ENCODE measurements around the gene VRK1. TPM values are rescaled to one million over a fixed set of nuclear protein-coding genes. Genes with fewer than 3 reads are reported as not detected.
"Not testable (repeated sequence)": the region's sequence is repeated elsewhere in the genome, so short reads cannot be mapped to it uniquely, and the experiment has no call there.

The VRK1 gene
- polyA plus RNA-seq, 4 donors = 4.0 to 17.5 (median 9.2) TPM

DNA sequence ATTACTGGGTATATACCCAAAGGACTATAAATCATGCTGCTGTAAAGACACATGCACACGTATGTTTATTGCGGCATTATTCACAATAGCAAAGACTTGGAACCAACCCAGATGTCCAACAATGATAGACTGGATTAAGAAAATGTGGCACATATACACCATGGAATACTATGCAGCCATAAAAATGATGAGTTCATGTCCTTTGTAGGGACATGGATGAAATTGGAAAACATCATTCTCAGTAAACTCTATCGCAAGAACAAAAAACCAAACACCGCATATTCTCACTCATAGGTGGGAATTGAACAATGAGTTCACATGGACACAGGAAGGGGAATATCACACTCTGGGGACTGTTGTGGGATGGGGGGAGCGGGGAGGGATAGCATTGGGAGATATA, 86.8 kb downstream of the VRK1 start:
- H3K36me3 ChIP-seq (ENCODE audit: control insufficient read depth in 3 of 3, insufficient read depth in 2 of 3, low read depth in 1 of 3, low read length in 3 of 3); H3K9me3 ChIP-seq (ENCODE audit: control insufficient read depth in 2 of 2, insufficient read depth in 1 of 2, low read depth in 1 of 2, low read length in 1 of 2); H3K4me3 ChIP-seq (ENCODE audit: low read depth in 1 of 3, low read length in 3 of 3); H3K4me1 ChIP-seq (ENCODE audit: control insufficient read depth in 3 of 3, insufficient read depth in 2 of 3, low read depth in 1 of 3, low read length in 2 of 3); DNase-seq; H3K27ac ChIP-seq (ENCODE audit: low read depth in 1 of 3, low read length in 2 of 3); H3K27me3 ChIP-seq (ENCODE audit: control insufficient read depth in 3 of 3, insufficient read depth in 3 of 3, low read length in 3 of 3); FAIRE-seq: not testable (repeated sequence)
- 94 to 99% (median 99%) methylated on average over 4 to 5 of the region's 5 CpGs for WGBS, 3 donors

DNA sequence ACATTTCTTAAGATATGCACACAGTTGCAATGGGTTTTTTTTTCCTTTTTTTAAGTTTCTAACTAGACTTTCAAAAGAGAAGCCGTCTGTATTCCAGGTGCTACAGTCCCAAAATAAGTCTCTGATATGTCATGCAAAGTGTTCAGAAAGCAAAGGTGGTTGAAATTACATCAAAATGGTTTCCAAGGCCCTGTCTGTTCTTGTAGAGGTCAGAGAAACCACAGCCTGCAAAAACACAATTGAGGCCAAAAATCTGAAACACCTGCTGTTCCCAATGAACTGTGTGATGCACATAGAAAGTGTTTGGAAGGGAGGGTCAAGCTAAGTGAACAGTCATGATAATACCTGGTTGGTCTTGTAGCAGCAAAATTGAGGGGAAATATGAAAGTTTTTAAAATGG, 91.0 kb downstream of the VRK1 start:
- DNase-seq = no peak
- H3K27me3 ChIP-seq (ENCODE audit: control insufficient read depth in 3 of 3, insufficient read depth in 3 of 3, low read length in 3 of 3) = no peaks in the 10 kb centered on the region
- 80 to 97% (median 93%) methylated on average over 1 of the region's 1 CpG for WGBS, 3 donors
- no peaks in the 10 kb centered on the region for H3K4me1 ChIP-seq (ENCODE audit: control insufficient read depth in 3 of 3, insufficient read depth in 2 of 3, low read depth in 1 of 3, low read length in 2 of 3)
- no peak for FAIRE-seq
- H3K9me3 ChIP-seq (ENCODE audit: control insufficient read depth in 2 of 2, insufficient read depth in 1 of 2, low read depth in 1 of 2, low read length in 1 of 2) = no peaks in the 10 kb centered on the region
- H3K27ac ChIP-seq (ENCODE audit: low read depth in 1 of 3, low read length in 2 of 3) = no peak overlapping the region
- H3K36me3 ChIP-seq (ENCODE audit: control insufficient read depth in 3 of 3, insufficient read depth in 2 of 3, low read depth in 1 of 3, low read length in 3 of 3) = no peaks in the 10 kb centered on the region
- no peak overlapping the region for H3K4me3 ChIP-seq (ENCODE audit: low read depth in 1 of 3, low read length in 3 of 3)

DNA sequence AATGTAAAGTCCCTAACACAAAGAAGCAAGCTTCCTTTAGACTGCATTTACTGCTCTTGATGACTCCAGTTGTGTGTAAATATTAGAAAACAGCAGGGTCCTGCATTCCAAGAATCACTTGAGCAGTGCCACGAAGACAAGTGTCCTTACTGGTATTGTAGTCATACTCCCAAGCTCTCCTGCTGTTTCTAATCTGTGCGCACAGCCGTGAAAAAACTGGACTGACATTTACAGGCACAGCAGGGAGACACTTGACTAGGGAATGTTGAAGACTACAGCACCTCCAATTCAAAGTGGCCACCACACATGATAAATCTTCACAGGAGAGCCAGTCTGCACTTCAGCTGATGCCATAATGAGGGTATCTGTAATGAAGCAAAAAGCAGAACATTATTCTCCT, 91.4 kb downstream of the VRK1 start:
- Histone ChIP-seq H3K27ac (ENCODE audit: low read depth in 1 of 3, low read length in 2 of 3) (no peak overlapping the region), H3K4me1 (ENCODE audit: control insufficient read depth in 3 of 3, insufficient read depth in 2 of 3, low read depth in 1 of 3, low read length in 2 of 3) (no peaks in the 10 kb centered on the region), H3K36me3 (ENCODE audit: control insufficient read depth in 3 of 3, insufficient read depth in 2 of 3, low read depth in 1 of 3, low read length in 3 of 3) (no peaks in the 10 kb centered on the region), H3K9me3 (ENCODE audit: control insufficient read depth in 2 of 2, insufficient read depth in 1 of 2, low read depth in 1 of 2, low read length in 1 of 2) (no peaks in the 10 kb centered on the region), H3K4me3 (ENCODE audit: low read depth in 1 of 3, low read length in 3 of 3) (no peak overlapping the region), H3K27me3 (ENCODE audit: control insufficient read depth in 3 of 3, insufficient read depth in 3 of 3, low read length in 3 of 3) (no peaks in the 10 kb centered on the region)
- 76 to 93% (median 78%) methylated on average over 3 of the region's 3 CpGs for WGBS, 3 donors
- DNase-seq (no peak), FAIRE-seq (no peak)

DNA sequence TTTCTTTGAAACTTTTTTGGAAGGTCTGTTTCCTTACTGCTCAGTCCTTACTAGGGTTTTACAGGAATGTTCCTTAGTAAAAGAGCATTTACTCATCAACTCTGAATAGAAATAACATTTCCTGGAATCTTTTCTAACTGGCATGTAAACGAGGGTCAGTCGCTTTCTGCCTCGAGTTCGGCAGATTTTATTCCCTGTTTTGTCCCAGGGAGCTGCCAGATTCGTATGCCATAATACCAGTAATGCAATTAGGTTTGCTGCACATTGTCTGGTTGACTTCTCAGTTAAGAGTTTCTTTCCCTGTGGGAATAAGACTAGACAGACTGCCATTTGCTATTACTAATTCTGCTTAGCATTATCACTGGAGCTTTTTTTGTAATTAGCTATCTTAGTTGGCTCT, 91.9 kb downstream of the VRK1 start:
- DNase-seq = no peak
- Histone ChIP-seq H3K4me1 (ENCODE audit: control insufficient read depth in 3 of 3, insufficient read depth in 2 of 3, low read depth in 1 of 3, low read length in 2 of 3) (no peaks in the 10 kb centered on the region), H3K27me3 (ENCODE audit: control insufficient read depth in 3 of 3, insufficient read depth in 3 of 3, low read length in 3 of 3) (no peaks in the 10 kb centered on the region), H3K4me3 (ENCODE audit: low read depth in 1 of 3, low read length in 3 of 3) (no peak overlapping the region), H3K27ac (ENCODE audit: low read depth in 1 of 3, low read length in 2 of 3) (no peak overlapping the region), H3K9me3 (ENCODE audit: control insufficient read depth in 2 of 2, insufficient read depth in 1 of 2, low read depth in 1 of 2, low read length in 1 of 2) (no peaks in the 10 kb centered on the region), H3K36me3 (ENCODE audit: control insufficient read depth in 3 of 3, insufficient read depth in 2 of 3, low read depth in 1 of 3, low read length in 3 of 3) (no peaks in the 10 kb centered on the region)
- no peak for FAIRE-seq
- 85 to 94% (median 85%) methylated on average over 5 of the region's 5 CpGs for WGBS, 3 donors

DNA sequence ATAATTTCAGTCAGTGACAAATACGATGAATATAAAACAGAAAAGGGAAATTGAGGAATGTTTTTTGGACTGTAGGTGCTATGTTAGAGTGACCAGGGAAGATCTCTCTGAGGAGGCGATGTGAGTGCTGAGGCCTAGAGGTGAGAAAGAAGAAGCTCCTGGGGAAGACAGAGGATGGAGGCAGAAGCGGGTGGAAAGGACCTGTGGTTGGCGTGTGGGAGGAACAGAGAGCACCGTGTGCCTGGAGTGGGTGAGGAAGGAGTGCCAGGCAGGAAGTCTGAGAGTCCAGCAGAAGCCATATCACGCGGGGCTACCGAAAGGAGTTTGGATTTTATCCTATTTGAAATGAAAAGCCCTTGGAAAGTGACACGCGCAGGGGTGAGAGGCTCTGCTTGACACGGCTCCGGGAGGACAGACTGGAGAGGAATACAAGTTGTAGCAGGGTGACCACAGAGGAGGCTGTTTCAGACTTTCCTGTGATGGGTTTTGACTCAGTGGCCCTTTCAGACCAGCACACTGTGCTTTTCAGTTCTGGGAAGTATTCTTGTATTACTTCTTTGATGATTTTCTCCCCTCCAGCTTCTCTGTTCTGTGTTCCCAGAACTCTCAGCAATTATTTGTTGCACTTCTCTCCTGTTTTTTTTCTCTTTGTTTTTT, 96.9 kb downstream of the VRK1 start:
- FAIRE-seq (no peak), DNase-seq (no peak)
- Histone ChIP-seq H3K27me3 (ENCODE audit: control insufficient read depth in 3 of 3, insufficient read depth in 3 of 3, low read length in 3 of 3) (no peaks in the 10 kb centered on the region), H3K4me1 (ENCODE audit: control insufficient read depth in 3 of 3, insufficient read depth in 2 of 3, low read depth in 1 of 3, low read length in 2 of 3) (no peaks in the 10 kb centered on the region), H3K36me3 (ENCODE audit: control insufficient read depth in 3 of 3, insufficient read depth in 2 of 3, low read depth in 1 of 3, low read length in 3 of 3) (no peaks in the 10 kb centered on the region), H3K9me3 (ENCODE audit: control insufficient read depth in 2 of 2, insufficient read depth in 1 of 2, low read depth in 1 of 2, low read length in 1 of 2) (no peaks in the 10 kb centered on the region), H3K4me3 (ENCODE audit: low read depth in 1 of 3, low read length in 3 of 3) (no peak overlapping the region), H3K27ac (ENCODE audit: low read depth in 1 of 3, low read length in 2 of 3) (no peak overlapping the region)
- 82 to 85% (median 82%) methylated on average over 12 of the region's 12 CpGs for WGBS, 3 donors

DNA sequence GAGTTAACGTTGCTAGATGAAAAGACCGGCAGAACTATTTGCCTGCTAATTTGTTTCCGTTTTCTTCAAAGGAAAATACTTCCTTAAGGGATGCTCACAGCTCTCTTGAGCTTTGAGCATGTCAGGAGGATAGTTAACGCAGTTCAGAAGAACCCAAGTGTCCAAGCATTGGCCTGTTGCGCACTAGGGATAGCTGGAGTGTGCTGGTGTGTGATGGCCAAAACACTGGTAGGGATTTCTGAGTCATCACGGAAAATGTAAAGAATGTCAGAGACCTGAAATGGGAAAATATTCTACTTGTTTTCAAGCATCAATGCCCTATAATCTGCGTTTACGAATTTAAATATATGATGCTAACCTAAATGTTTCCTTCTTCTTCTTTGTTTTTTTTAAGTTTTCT, 97.8 kb downstream of the VRK1 start:
- Histone ChIP-seq H3K4me3 (ENCODE audit: low read depth in 1 of 3, low read length in 3 of 3) (no peak overlapping the region), H3K36me3 (ENCODE audit: control insufficient read depth in 3 of 3, insufficient read depth in 2 of 3, low read depth in 1 of 3, low read length in 3 of 3) (no peaks in the 10 kb centered on the region), H3K27ac (ENCODE audit: low read depth in 1 of 3, low read length in 2 of 3) (no peak overlapping the region), H3K4me1 (ENCODE audit: control insufficient read depth in 3 of 3, insufficient read depth in 2 of 3, low read depth in 1 of 3, low read length in 2 of 3) (no peaks in the 10 kb centered on the region), H3K27me3 (ENCODE audit: control insufficient read depth in 3 of 3, insufficient read depth in 3 of 3, low read length in 3 of 3) (no peaks in the 10 kb centered on the region), H3K9me3 (ENCODE audit: control insufficient read depth in 2 of 2, insufficient read depth in 1 of 2, low read depth in 1 of 2, low read length in 1 of 2) (no peaks in the 10 kb centered on the region)
- DNase-seq = no peak
- 91 to 95% (median 92%) methylated on average over 8 of the region's 8 CpGs for WGBS, 3 donors
- no peak for FAIRE-seq

DNA sequence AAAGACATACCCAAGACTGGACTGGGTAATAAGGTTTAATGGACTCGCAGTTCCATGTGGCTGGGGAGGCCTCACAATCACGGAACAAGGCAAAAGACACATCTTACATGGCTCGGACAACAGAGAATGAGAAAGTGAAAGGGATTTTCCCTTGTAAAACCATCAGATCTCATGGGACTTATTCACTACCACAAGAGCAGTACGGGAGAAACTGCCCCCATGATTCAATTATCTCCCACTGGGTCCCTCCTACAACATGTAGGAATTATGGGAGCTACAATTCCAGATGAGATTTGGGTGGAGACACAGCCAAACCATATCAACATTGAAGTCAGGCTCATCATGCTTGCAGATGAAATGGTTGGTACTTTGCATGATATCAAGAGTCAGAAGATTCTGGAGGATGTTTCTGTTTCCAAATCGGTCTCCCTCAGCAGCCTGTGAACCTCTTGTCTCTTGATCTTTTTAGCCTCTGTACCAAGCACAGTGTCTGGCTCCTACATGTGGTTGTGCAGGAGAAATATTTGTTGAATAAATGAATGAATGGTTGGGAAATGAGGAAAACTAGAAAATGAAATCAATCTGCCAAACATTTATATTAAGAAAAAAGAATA, 98.6 kb downstream of the VRK1 start:
- no peak for FAIRE-seq

DNA sequence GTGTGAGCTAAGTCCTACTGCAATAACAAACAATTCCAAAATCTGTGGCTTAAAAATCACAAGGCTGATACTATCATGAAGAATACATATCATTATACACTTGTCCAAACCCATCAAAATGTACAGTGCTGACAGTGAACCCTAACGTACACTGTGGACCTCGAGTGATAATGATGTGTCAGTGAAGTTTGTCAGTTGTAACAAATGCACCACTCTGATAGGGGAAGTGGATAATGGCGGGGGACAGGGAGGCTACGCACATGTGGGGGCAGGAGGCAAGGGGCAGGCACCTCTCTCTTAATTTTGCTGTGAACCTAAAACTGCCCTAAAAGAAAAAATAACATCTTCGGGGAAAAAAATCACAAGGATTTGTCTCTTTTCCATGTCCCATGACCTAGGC, 100.0 kb downstream of the VRK1 start:
- no peaks in the 10 kb centered on the region for H3K4me1 ChIP-seq (ENCODE audit: control insufficient read depth in 3 of 3, insufficient read depth in 2 of 3, low read depth in 1 of 3, low read length in 2 of 3)
- no peaks in the 10 kb centered on the region for H3K27me3 ChIP-seq (ENCODE audit: control insufficient read depth in 3 of 3, insufficient read depth in 3 of 3, low read length in 3 of 3)
- WGBS, 3 donors = 92 to 95% (median 93%) methylated on average over 5 of the region's 5 CpGs
- FAIRE-seq (no peak), DNase-seq (no peak)
- H3K9me3 ChIP-seq (ENCODE audit: control insufficient read depth in 2 of 2, insufficient read depth in 1 of 2, low read depth in 1 of 2, low read length in 1 of 2) = no peaks in the 10 kb centered on the region
- no peak overlapping the region for H3K27ac ChIP-seq (ENCODE audit: low read depth in 1 of 3, low read length in 2 of 3)
- H3K36me3 ChIP-seq (ENCODE audit: control insufficient read depth in 3 of 3, insufficient read depth in 2 of 3, low read depth in 1 of 3, low read length in 3 of 3) = no peaks in the 10 kb centered on the region
- no peak overlapping the region for H3K4me3 ChIP-seq (ENCODE audit: low read depth in 1 of 3, low read length in 3 of 3)

More for the DNA sequence above, 98.6 kb downstream of the VRK1 start:
- Histone ChIP-seq H3K9me3 (ENCODE audit: control insufficient read depth in 2 of 2, insufficient read depth in 1 of 2, low read depth in 1 of 2, low read length in 1 of 2) (no peaks in the 10 kb centered on the region), H3K4me3 (ENCODE audit: low read depth in 1 of 3, low read length in 3 of 3) (no peak overlapping the region), H3K27me3 (ENCODE audit: control insufficient read depth in 3 of 3, insufficient read depth in 3 of 3, low read length in 3 of 3) (no peaks in the 10 kb centered on the region), H3K4me1 (ENCODE audit: control insufficient read depth in 3 of 3, insufficient read depth in 2 of 3, low read depth in 1 of 3, low read length in 2 of 3) (no peaks in the 10 kb centered on the region), H3K27ac (ENCODE audit: low read depth in 1 of 3, low read length in 2 of 3) (no peak overlapping the region), H3K36me3 (ENCODE audit: control insufficient read depth in 3 of 3, insufficient read depth in 2 of 3, low read depth in 1 of 3, low read length in 3 of 3) (no peaks in the 10 kb centered on the region)
- 90 to 95% (median 93%) methylated on average over 5 of the region's 5 CpGs for WGBS, 3 donors
- DNase-seq = no peak

DNA sequence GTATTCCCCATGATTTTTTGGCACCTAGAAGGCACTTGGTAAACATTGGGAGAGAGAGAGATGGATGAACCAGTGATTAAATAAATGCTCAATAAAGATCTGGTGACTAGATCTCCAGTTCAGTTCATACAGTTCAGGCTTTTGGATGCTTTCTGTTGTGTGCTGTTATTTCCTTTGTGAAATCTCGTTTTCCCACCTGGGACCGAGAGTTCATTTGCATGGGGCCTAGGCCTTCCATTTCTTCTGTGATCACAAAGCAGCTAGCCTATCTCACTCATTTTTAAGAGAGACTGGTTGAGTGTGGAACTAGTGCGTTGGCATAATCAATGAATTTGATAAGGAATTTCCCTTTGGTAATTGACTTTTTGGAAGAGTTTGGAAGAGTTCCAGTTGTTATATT, 104.0 kb downstream of the VRK1 start:
- no peaks in the 10 kb centered on the region for H3K9me3 ChIP-seq (ENCODE audit: control insufficient read depth in 2 of 2, insufficient read depth in 1 of 2, low read depth in 1 of 2, low read length in 1 of 2)
- no peak overlapping the region for H3K27ac ChIP-seq (ENCODE audit: low read depth in 1 of 3, low read length in 2 of 3)
- H3K4me3 ChIP-seq (ENCODE audit: low read depth in 1 of 3, low read length in 3 of 3) = no peak overlapping the region
- WGBS, 3 donors = 75 to 85% (median 82%) methylated on average over 3 of the region's 3 CpGs
- DNase-seq (no peak), FAIRE-seq (no peak)
- no peaks in the 10 kb centered on the region for H3K27me3 ChIP-seq (ENCODE audit: control insufficient read depth in 3 of 3, insufficient read depth in 3 of 3, low read length in 3 of 3)
- H3K4me1 ChIP-seq (ENCODE audit: control insufficient read depth in 3 of 3, insufficient read depth in 2 of 3, low read depth in 1 of 3, low read length in 2 of 3) = no peaks in the 10 kb centered on the region
- H3K36me3 ChIP-seq (ENCODE audit: control insufficient read depth in 3 of 3, insufficient read depth in 2 of 3, low read depth in 1 of 3, low read length in 3 of 3) = no peaks in the 10 kb centered on the region
